SH-SY5Y (cell line): ENCODE data around the gene CSNK1G2.

Source experiments
- GATA2 ChIP-seq: IDR thresholded peaks from 2 replicates; pipeline ENCODE4 v1.6.1; 2011; ENCODE audit warnings: mild to moderate bottlenecking, low read depth, low read length
- GATA3 ChIP-seq: IDR thresholded peaks from 2 replicates; pipeline ENCODE4 v1.6.1; 2011; ENCODE audit warnings: low read depth, mild to moderate bottlenecking, low read length, moderate library complexity

DNA sequence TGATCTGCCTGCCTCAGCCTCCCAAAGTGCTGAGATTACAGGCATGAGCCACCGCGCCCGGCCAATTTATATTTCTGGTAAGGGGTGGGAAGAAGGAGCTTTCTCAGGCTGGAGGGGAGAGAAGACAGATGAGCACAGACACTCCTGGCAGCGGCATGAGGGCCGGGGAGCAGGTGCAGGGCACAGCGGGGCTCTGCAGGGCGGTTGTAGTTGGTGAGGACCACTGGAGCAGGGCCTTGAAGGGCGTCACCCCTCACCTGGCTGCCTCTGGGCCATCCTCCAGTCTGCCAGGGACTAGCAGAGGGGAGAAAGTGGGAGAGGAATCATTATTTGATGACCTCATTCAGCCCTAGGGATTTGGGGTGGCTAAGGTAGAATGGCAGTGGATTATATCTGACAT is 8.6 kb upstream of the CSNK1G2 start:
- no peak for TF ChIP-seq GATA3
- TF ChIP-seq GATA2: no peak
